Choroid plexus epithelial cell (primary cell): ENCODE data around the gene MTFP1.
A peak's percentile ranks its signal among the peaks of the same experiment; 100 is the strongest.

Experiments
- DNase-seq: peaks from one replicate; pipeline ENCODE4 v3.0.0-alpha.2; 2010; ENCODE audit warnings: low read depth
- H3K4me3 ChIP-seq: 2 replicates; pipeline ENCODE4 v1.5.1; 2011; ENCODE audit warnings: low read depth, mild to moderate bottlenecking, control low read depth, low read length, moderate library complexity
- TF ChIP-seq, protein P1 (sequence below): conservative IDR thresholded peaks from 2 replicates; pipeline ENCODE4 v1.5.1; 2011; ENCODE audit warnings: low read depth, mild to moderate bottlenecking, control low read depth, inconsistent platforms, low read length, moderate library complexity

Gene MTFP1

DNA sequence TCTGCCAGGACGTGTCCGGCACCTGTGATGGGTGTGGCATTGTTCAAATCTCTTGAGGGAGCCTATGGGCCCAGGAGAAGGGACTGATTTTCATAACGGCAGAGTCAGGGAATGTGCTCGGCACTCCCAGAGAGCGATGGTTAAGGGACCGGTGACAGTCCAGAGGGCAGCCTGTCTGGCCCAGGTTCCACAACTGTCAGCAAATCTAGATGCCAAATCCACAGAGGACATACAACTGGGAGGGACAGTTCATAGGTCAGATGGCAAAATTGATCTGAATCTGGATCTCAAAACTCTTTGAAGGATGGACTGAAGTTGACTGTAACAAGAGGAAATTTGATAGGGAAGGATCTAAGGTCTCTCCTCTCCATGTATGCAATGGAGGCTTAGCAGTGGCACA is 21.3 kb upstream of the MTFP1 start:
- no peak overlapping the region for H3K4me3 ChIP-seq
- no peak for DNase-seq
- TF ChIP-seq, protein P1, sequence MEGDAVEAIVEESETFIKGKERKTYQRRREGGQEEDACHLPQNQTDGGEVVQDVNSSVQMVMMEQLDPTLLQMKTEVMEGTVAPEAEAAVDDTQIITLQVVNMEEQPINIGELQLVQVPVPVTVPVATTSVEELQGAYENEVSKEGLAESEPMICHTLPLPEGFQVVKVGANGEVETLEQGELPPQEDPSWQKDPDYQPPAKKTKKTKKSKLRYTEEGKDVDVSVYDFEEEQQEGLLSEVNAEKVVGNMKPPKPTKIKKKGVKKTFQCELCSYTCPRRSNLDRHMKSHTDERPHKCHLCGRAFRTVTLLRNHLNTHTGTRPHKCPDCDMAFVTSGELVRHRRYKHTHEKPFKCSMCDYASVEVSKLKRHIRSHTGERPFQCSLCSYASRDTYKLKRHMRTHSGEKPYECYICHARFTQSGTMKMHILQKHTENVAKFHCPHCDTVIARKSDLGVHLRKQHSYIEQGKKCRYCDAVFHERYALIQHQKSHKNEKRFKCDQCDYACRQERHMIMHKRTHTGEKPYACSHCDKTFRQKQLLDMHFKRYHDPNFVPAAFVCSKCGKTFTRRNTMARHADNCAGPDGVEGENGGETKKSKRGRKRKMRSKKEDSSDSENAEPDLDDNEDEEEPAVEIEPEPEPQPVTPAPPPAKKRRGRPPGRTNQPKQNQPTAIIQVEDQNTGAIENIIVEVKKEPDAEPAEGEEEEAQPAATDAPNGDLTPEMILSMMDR = no peak

DNA sequence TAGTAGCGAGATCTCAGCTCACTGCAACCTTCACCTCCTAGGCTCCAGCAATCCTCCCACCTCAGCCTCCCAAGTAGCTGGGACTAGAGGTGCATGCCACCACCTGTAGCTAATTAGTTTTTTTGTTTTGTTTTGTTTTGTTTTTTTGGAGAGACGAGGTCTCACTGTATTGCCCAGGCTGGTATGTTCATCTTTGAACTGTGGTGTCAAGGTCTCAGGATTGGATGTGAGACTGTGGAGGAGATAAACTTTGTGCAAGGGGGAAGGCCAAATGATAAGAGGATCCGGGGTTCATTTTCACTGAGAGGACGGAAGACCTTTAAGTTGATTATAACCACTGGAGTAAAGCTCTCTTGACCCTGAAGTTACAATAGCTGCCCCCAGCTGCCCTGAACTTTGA is 19.8 kb upstream of the MTFP1 start:
- DNase-seq = no peak
- TF ChIP-seq, protein P1 = no peak
- H3K4me3 ChIP-seq = no peak overlapping the region

DNA sequence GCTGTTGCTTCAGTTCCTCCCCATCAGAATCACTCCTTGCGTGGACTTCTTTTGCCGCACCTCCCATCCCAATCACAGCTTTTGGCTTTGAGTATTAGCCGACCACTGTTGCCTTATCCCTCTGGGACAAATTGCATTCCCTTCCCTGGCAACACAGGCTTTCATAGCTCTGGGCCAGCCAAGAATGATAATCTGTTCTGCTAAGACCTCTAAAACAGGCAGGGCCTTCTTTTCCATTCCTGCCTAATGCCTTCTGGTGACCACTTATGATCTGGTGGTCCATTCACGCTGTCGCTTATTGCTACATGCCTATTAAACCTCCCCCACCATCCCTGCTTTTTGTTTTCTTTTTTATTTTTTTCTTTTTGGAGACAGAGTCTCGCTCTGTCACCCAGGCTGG is 19.2 kb upstream of the MTFP1 start:
- no peak overlapping the region for H3K4me3 ChIP-seq
- no peak for DNase-seq
- TF ChIP-seq, protein P1 = no peak

DNA sequence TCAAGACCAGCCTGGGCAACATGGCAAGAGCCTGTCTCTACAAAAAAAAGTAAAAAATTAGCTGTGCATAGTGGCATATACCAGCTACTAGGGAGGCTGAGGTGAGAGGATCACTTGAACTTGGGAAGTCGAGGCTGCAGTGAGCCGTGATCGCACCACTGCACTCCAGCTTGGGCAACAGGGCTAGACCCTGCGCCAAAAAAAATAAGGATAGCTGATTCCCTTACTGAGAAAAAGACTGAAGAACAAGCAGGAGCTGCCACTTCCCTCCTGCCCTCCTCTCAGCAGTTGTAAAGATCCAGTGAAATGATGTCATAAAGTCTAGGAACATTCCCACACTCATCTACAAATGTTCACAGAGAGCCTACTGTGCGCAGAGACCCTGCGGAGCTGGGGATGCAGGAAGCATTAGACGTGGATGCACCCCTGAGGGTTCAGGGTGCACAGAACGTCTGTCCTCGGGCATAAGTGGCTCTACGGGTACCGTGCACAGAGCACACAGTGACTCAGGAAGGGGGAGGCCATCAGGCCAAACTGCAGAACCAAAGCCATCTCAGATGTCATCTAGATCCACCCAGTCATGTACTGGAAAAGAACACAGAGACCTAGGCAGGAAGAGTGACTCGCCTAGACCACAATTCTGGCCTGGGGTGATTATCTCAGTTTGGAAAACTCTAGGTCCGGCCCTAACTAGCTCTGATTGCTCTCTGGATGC is 17.0 kb upstream of the MTFP1 start:
- TF ChIP-seq, protein P1 = no peak
- DNase-seq = peak; percentile 39
- no peak overlapping the region for H3K4me3 ChIP-seq

DNA sequence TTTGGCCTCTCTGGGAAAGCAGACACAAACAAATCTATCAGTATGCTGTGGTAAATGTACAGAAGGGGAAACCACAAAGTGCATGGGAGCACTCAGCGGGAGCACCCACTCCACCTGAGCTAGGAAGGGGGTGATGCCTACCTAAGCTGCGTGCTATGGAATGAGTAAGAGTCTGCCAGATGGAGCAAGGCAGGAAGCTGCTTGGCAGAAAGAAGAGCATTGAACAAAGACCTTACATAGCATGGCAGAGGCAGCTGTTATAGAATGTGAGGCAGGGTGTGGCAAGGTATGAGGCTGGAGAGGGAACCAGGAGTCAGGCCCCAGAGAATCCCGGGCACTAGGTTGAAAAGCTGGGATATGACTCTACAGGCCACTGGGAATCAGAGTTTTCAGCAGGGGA is 13.8 kb upstream of the MTFP1 start:
- TF ChIP-seq, protein P1 = no peak
- DNase-seq = no peak
- no peak overlapping the region for H3K4me3 ChIP-seq

DNA sequence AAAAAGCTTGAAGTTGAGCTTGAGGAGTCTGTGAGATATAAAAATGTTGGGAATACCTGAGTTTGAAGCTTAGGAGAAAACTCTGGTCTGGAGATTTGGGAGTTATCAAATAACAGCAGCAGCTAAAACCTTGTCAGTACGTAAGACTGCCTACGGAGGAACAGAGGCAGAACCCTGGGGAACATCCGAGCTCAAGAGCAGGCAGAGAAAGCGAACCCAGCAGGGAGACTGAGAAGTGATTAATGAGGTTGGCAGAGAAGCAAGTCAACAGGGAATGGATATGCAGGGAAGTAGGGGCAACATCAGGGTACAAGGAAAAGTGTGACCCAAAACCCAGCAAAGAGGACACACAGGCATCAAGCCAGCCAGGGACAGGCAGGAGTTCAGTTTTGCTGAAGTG is 12.6 kb upstream of the MTFP1 start:
- H3K4me3 ChIP-seq = no peak overlapping the region
- DNase-seq = peak; percentile 28
- TF ChIP-seq, protein P1 = no peak
